SJSA1 (cell line): ENCODE data around the gene ZFHX3. TPM values are rescaled to one million over a fixed set of nuclear protein-coding genes. Genes with fewer than 3 reads are reported as not detected.

ENCODE experiments used
- DNase-seq, 2 experiments: peaks; one replicate each; pipeline ENCODE4 v3.0.0-alpha.2; 2015 to 2020; ENCODE audit warnings: low spot score in 2 of 2, low read depth in 1 of 2
- H3K27ac ChIP-seq: fragments of 250-450 bp; sonication (Bioruptor Pico); 2 replicates; pipeline ENCODE4 v1.5.1; 2020; ENCODE audit warnings: mild to moderate bottlenecking, moderate library complexity
- H3K27me3 ChIP-seq: fragments of 250-450 bp; sonication (Bioruptor Pico); replicated peaks from 2 replicates; pipeline ENCODE4 v1.5.1; 2020; ENCODE audit warnings: mild to moderate bottlenecking, moderate library complexity
- H3K36me3 ChIP-seq: fragments of 250-450 bp; sonication (Bioruptor Pico); 2 replicates; pipeline ENCODE4 v1.5.1; 2020; ENCODE audit warnings: mild to moderate bottlenecking
- H3K4me1 ChIP-seq: fragments of 250-450 bp; sonication (Bioruptor Pico); replicated peaks from 2 replicates; pipeline ENCODE4 v1.6.1; 2021; ENCODE audit warnings: mild to moderate bottlenecking
- H3K4me3 ChIP-seq: fragments of 250-450 bp; sonication (Bioruptor Pico); 2 replicates; pipeline ENCODE4 v1.5.1; 2020; ENCODE audit warnings: mild to moderate bottlenecking
- H3K9me3 ChIP-seq: fragments of 250-450 bp; sonication (Bioruptor Pico); replicated peaks from 2 replicates; pipeline ENCODE4 v1.5.1; 2020; ENCODE audit warnings: mild to moderate bottlenecking
- total RNA-seq: library from RNA; depleted of rRNA; stranded (reverse); fragments of >200 nt; shearing (Covaris generic); gene quantifications from 2 replicates; pipeline ENCODE4 v1.2.3, GENCODE V29; 2014

ZFHX3 gene
- total RNA-seq, 1 experiment from 2014 or later = 2.3 TPM

DNA sequence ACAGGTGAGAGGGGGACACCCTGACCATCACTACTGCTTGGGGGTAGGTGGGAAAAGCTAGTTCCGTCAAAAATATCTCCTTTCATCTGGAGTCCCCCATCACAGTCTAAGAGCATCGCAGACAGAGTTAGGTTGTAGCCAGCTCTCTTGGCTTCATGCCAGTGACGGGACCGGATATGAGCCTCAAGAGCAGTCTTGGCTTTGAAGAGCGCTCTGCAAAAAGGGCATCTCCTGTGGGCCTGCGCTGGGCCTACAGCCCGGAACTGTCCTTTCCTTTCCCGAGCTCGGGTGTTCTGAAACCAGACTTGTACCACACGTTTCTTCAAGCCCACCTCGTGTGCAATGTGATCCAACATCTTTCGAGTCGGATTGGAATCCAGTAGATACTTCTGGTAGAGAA lies 253.6 kb downstream of the ZFHX3 start:
- Histone ChIP-seq H3K4me1 (no peaks in the 10 kb centered on the region), H3K36me3 (peaks cover 66% of the 10 kb centered on the region), H3K27me3 (no peaks in the 10 kb centered on the region), H3K27ac (no peak overlapping the region), H3K9me3 (no peaks in the 10 kb centered on the region), H3K4me3 (no peak overlapping the region)
- DNase-seq = no peak

DNA sequence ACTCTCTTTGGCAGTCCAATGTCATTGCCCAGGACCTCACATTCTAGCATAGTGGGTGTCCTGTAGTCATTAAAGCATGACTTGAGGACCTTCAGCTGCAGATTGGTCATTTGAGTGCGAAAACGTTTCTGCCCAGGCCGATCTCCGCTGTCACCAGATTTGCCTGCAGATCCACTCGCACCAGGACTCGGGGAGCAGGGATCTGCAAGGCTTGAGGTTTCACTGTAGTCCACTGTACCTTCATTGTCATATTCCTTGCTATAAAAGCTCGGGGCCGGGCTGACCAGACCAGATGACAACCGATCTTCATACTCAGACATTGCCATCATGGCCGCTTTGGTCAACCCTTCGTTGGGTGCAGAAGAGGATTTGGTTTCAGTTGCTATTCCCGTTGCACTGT lies 254.2 kb downstream of the ZFHX3 start:
- peaks cover 66% of the 10 kb centered on the region for H3K36me3 ChIP-seq
- H3K4me3 ChIP-seq = no peak overlapping the region
- no peaks in the 10 kb centered on the region for H3K9me3 ChIP-seq
- DNase-seq = no peak
- H3K27me3 ChIP-seq = no peaks in the 10 kb centered on the region
- H3K4me1 ChIP-seq = no peaks in the 10 kb centered on the region
- no peak overlapping the region for H3K27ac ChIP-seq

DNA sequence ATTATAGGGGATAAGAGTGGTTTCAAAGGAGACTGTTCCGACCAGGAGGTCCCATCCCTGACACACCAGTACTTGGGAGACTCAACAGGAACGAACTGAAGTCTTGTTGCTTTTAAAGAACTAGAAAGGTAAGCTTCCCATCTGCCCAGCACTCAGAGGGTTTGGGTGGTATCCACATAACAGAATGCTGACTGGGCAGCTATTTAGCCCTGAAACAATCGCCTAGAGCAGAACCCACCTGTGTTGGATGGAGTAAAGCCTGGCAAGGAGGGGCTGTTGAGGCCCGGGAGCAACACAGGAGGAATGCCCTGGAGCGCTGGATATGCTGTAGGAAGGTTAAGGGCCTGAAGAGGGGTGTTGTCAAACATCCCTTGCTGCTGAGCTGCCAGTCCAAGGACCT lies 254.9 kb downstream of the ZFHX3 start:
- Histone ChIP-seq H3K27ac (no peak overlapping the region), H3K4me1 (no peaks in the 10 kb centered on the region; the same call in 1 of the 2 replicates), H3K4me3 (no peak overlapping the region), H3K9me3 (no peaks in the 10 kb centered on the region), H3K27me3 (no peaks in the 10 kb centered on the region), H3K36me3 (peaks cover 66% of the 10 kb centered on the region)
- DNase-seq = no peak

DNA sequence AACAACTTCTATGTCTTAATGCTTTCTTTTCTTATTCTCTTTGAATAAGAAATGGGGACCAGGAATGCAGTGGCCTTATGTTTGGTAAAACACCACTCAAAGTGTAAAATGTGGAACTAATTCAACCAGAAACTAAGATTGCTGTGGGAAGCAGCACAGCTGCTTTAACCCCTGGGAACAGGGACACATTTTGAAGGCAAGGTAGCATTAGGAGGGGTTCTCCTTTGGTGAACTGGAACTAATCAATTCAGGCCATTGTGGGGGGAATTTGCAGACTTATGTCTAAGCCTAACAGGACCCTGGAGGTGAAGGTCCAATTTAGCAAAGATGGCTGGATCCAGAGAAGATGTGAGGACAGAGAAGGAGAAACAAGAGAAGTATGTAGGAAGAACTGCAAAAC lies 256.1 kb downstream of the ZFHX3 start:
- no peaks in the 10 kb centered on the region for H3K9me3 ChIP-seq
- H3K27ac ChIP-seq = no peak overlapping the region
- no peak overlapping the region for H3K4me3 ChIP-seq
- DNase-seq = no peak
- peaks cover 4% of the 10 kb centered on the region; the same call in 1 of the 2 replicates for H3K4me1 ChIP-seq
- H3K36me3 ChIP-seq = peaks cover 58% of the 10 kb centered on the region
- H3K27me3 ChIP-seq = no peaks in the 10 kb centered on the region

DNA sequence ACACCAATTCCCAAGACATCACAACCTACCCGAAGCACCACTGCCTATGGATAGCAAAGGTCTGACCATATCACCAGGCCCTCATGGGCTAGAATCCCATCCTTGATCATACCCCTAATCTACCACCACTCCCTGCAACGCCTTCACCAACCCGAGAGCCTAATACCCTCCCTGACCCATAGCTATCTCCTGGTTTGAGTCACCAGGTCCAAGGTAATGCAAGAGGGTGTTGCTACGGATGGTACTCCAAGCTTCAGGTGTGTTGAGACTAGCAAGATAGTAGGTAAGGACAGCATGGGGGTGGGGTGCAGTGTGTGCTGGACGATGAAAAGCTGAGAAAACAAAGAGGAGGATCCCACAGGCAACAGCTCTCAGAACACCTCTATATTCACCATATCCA lies 258.0 kb downstream of the ZFHX3 start:
- no peak overlapping the region for H3K27ac ChIP-seq
- peaks cover 46% of the 10 kb centered on the region for H3K36me3 ChIP-seq
- no peaks in the 10 kb centered on the region for H3K9me3 ChIP-seq
- no peak overlapping the region for H3K4me3 ChIP-seq
- peaks cover 16% of the 10 kb centered on the region for H3K4me1 ChIP-seq
- no peak for DNase-seq
- H3K27me3 ChIP-seq = no peaks in the 10 kb centered on the region

DNA sequence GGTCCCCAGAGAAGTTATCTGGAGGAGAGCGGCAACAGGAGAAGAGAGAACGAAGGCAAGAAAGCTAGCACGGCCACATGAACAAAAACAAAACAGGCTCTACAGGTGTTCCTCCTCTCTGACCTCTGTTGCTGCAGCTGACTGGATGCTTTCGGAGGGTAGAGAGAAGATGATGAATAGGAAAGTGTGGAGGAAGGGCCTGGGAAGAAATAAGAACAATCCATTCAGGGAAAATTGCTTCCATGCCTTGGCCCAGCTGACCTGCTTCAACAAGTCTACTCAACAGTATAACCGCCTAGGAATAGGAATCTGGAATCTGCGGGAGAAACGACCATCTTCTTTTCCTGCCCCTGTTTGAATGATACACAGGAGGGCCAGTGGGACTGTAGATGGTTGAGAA lies 258.5 kb downstream of the ZFHX3 start:
- peaks cover 18% of the 10 kb centered on the region for H3K4me1 ChIP-seq
- no peak overlapping the region for H3K4me3 ChIP-seq
- H3K9me3 ChIP-seq = no peaks in the 10 kb centered on the region
- no peak for DNase-seq
- peaks cover 41% of the 10 kb centered on the region for H3K36me3 ChIP-seq
- H3K27me3 ChIP-seq = no peaks in the 10 kb centered on the region
- no peak overlapping the region for H3K27ac ChIP-seq

DNA sequence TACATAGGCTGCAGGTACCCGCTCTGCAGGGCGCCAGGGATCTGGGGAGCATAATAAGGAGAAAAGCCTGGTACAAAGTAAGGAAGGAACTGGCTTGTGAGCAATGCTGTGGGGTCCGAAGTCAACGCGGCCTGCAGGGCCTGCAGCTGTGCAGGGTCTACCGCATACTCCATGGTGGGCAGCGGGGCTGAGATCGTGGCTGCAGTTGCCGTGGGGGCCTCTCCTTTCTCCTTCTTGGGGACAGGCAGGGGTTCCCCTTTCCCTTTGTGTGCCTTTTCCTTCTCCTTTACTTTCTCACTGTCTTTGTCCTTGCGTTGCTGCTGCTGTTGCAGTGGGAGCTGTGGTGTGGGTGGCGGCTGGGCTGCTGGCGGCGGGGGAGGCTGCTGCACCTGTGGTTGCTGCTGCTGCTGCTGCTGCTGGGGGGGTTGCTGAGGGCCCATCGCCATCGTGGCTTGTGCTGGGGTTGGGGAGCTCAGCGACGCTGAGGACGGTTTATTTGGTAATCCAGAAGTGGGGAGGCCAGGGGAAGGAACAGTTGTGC lies 259.6 kb downstream of the ZFHX3 start:
- no peak for DNase-seq
- H3K4me3 ChIP-seq = no peak overlapping the region
- H3K27ac ChIP-seq = no peak overlapping the region
- no peaks in the 10 kb centered on the region for H3K27me3 ChIP-seq
- H3K36me3 ChIP-seq = peaks cover 30% of the 10 kb centered on the region
- no peaks in the 10 kb centered on the region for H3K9me3 ChIP-seq
- peaks cover 27% of the 10 kb centered on the region for H3K4me1 ChIP-seq

DNA sequence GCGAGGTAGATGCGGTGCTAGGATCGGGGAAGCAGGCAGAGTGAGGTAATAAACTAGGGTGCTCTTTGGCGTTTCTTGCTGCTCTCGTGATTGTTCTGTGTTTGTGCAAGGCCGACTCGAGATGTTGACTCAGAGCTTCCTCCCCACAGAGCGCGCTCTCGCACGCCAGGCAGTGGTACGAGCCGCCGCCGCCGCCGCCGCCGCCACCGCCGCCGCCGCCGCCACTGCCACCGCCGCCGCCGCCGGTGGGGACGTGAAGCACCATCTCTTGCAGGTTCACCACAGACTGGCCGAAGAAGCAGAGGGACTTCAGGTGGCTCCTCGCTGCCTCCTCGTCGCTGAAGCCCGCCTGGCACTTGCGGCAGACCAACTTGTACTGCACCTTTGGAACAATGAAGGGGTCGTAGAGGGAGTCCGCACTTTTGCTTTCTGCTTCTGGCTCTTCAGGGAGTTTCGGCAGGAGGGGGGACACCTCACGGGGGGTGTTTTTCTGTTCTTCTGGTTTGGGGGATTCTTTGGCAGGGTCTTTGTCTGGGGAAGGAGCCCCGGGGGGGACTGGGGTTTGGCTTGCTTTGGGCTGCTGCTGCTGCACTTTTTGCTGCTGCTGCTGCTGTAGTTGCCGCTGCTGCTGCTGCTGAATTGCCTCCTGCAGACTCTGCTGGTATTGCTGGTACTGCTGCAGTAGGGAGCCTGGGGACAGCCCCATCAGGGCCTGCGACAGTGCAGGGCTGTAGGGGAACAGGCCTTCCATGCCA lies 260.2 kb downstream of the ZFHX3 start:
- Histone ChIP-seq H3K9me3 (no peaks in the 10 kb centered on the region), H3K27ac (no peak overlapping the region), H3K36me3 (peaks cover 23% of the 10 kb centered on the region), H3K27me3 (no peaks in the 10 kb centered on the region), H3K4me3 (peak overlapping the region; percentile 34), H3K4me1 (peaks cover 32% of the 10 kb centered on the region)
- peak; percentile 21 to 68 for DNase-seq

DNA sequence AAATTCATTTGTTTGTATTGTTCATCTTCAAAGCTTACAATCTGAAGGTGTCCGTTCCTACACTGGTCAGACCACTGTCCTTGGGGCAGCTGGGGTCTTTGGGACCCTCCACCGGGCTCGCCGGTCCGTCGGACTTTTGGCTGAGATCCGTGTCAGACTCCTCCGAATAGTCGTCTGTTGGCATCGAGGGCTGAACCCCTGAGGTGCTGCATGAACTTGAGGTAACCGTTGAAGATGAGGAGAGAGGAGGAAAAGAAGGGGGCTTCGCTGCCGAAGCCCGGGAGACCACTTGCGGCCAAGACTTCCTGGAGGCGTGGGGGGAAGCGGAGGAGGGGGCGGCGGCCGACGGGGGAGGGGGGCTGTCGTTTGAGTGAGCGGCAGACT lies 260.8 kb downstream of the ZFHX3 start:
- Histone ChIP-seq H3K27ac (peak overlapping the region; percentile 60), H3K9me3 (no peaks in the 10 kb centered on the region)

DNA sequence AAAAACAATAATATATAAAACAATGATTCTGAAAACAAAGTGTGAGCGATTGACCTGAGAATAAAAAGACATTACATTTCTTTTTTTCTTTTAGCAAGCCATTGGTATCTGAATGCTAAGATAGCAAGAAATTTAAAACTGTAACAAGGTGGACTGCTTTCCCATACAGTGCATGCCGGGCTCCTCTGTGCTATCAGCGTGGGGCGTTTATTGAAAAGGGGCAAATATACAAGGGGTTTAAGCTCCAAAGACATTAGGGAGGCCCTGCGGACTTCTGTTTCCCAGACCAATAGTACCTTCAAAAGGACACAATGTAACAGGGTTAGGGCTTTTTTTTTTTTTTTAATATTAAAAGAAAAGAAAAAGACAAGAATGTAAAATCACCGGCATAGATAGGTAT lies 261.3 kb downstream of the ZFHX3 start:
- no peaks in the 10 kb centered on the region for H3K9me3 ChIP-seq
- H3K4me1 ChIP-seq = peaks cover 32% of the 10 kb centered on the region
- H3K36me3 ChIP-seq = peaks cover 18% of the 10 kb centered on the region
- no peaks in the 10 kb centered on the region for H3K27me3 ChIP-seq
- no peak for DNase-seq
- H3K27ac ChIP-seq = no peak overlapping the region
- no peak overlapping the region for H3K4me3 ChIP-seq

More for the DNA sequence above, 260.8 kb downstream of the ZFHX3 start:
- H3K27me3 ChIP-seq = no peaks in the 10 kb centered on the region
- peaks cover 32% of the 10 kb centered on the region for H3K4me1 ChIP-seq
- H3K36me3 ChIP-seq = peaks cover 22% of the 10 kb centered on the region
- peak overlapping the region; percentile 34 for H3K4me3 ChIP-seq
- no peak for DNase-seq

DNA sequence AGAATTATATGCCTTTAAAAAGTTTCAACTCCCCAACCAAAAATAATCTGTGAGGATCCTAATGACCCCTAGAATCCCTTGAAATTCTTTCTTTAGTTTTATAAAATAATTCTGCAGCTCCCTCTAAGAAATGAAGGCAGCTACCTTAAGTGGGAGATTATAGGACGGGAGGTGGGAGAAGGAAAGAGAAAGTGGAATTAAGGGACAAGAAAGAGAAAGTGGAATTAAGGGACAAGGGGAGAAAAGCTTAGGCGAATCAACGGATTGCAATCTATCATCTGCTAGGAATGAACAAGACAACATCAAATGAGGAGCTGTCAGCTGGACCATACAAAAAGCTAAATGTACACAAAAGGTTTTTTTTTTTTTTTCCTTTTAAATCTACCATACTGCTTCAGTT lies 262.0 kb downstream of the ZFHX3 start:
- no peak overlapping the region for H3K4me3 ChIP-seq
- H3K27me3 ChIP-seq = no peaks in the 10 kb centered on the region
- no peaks in the 10 kb centered on the region for H3K9me3 ChIP-seq
- H3K4me1 ChIP-seq = peaks cover 32% of the 10 kb centered on the region
- peak in 1 of 2 experiments; percentile 28 for DNase-seq
- H3K27ac ChIP-seq = no peak overlapping the region
- H3K36me3 ChIP-seq = peaks cover 15% of the 10 kb centered on the region

DNA sequence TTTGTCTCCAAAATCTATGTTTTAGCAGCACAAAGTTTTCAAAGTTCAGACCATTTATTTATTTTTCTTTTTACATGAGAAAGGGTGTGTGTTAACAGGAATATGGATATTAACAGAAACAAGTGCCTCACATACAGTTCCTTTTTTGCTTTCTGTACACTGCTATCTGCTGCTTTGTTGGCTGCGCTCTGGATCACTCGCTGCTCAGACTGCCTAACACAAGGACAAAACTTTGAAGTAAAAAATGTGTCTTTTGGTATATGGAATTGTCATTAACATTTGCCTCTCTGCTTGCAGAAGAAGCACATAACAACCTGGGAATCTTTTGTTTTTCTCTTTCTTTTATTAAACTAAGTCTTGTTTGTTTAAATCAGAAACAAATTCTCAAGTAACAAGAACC lies 262.8 kb downstream of the ZFHX3 start:
- peaks cover 32% of the 10 kb centered on the region for H3K4me1 ChIP-seq
- H3K9me3 ChIP-seq = no peaks in the 10 kb centered on the region
- no peak overlapping the region for H3K27ac ChIP-seq
- H3K27me3 ChIP-seq = no peaks in the 10 kb centered on the region
- H3K4me3 ChIP-seq = no peak overlapping the region
- H3K36me3 ChIP-seq = peaks cover 9% of the 10 kb centered on the region; the same call in 1 of the 2 replicates
- DNase-seq = no peak

DNA sequence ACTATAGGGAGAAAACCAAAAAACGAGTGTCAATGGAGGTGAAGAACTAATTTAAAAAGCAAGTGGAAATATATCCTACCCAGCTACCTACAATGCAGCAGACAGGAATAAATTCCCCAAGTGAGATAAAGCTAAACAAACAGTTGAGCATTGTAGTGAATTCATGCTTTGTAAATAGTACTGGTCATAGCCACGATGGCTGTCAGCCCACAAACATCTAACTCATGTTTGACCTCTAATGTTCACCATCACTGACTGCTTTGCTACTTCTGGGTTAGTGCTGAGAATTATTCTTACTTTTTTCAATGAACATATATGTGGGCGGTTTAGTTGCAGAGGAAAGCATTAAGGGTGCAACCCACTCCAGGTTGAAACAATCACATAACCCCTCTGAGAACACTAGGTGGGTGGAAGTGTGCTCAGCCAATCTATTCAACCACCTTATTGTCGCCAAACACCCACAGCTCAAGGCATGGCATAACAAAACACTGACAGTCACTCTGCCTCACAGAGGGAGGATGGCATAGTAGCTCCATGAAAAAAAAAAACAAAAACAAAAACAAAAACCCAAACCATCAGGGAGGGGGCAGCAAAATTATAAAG lies 264.1 kb downstream of the ZFHX3 start:
- DNase-seq = peak in 1 of 2 experiments; percentile 52
- H3K27ac ChIP-seq = no peak overlapping the region
- H3K36me3 ChIP-seq = peaks cover 8% of the 10 kb centered on the region; the same call in 1 of the 2 replicates
- H3K4me3 ChIP-seq = no peak overlapping the region
- H3K9me3 ChIP-seq = no peaks in the 10 kb centered on the region
- no peaks in the 10 kb centered on the region for H3K27me3 ChIP-seq
- peaks cover 32% of the 10 kb centered on the region for H3K4me1 ChIP-seq

DNA sequence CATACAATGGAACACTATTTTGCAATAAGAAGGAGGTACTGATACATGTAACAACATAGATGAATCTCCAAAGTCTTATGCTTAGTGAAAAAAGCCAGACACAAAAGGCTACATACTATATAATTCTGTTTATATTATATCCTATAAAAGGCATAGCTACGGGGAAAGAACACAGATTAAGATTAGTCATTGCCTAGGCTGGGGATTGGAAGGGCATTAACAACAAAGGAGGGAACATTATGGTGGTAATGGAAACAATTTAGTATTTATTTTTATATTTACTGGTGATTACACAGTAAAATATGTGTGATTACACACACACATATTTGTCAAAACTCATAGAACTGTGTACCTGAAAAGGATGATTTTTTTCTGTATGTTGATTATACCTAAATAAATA lies 278.1 kb downstream of the ZFHX3 start:
- H3K4me3 ChIP-seq = no peak overlapping the region
- H3K27me3 ChIP-seq = no peaks in the 10 kb centered on the region
- no peaks in the 10 kb centered on the region for H3K36me3 ChIP-seq
- no peak overlapping the region for H3K27ac ChIP-seq
- H3K9me3 ChIP-seq = 0 out of 2 replicates have a peak, but pooled peaks cover 3% of the 10 kb centered on the region
- DNase-seq = peak in 1 of 2 experiments; percentile 23
- 0 out of 2 replicates have a peak, but pooled peaks cover 5% of the 10 kb centered on the region for H3K4me1 ChIP-seq
